HL-60 (cell line): ENCODE results near the gene TLR2.
"Not testable (repeated sequence)": the region's sequence is repeated elsewhere in the genome, so short reads cannot be mapped to it uniquely, and the experiment has no call there.

Experiments
- DNase-seq, 2 experiments: peaks; one replicate each; pipeline ENCODE4 v3.0.0-alpha.2; 2010 to 2020; ENCODE audit warnings: low read depth in 1 of 2, low spot score in 1 of 2
- H3K27ac ChIP-seq: fragments of 250-450 bp; sonication (Bioruptor Pico); replicated peaks from 2 replicates; pipeline ENCODE4 v1.5.1; 2020; ENCODE audit warnings: mild to moderate bottlenecking, moderate library complexity
- H3K27me3 ChIP-seq: fragments of 250-450 bp; sonication (Bioruptor Pico); 2 replicates; pipeline ENCODE4 v1.5.1; 2021; ENCODE audit warnings: mild to moderate bottlenecking, moderate library complexity; ENCODE audit not compliant: insufficient read depth, poor library complexity, severe bottlenecking
- H3K4me3 ChIP-seq: replicated peaks from 2 replicates; pipeline ENCODE4 v1.5.1; 2011; ENCODE audit warnings: mild to moderate bottlenecking, control low read depth, low read length; ENCODE audit not compliant: insufficient read depth
- GABPA ChIP-seq: IDR thresholded peaks from 2 replicates; pipeline ENCODE4 v1.6.1; 2012; ENCODE audit warnings: low read depth
- POLR2AphosphoS5 ChIP-seq: IDR thresholded peaks from 2 replicates; pipeline ENCODE4 v1.6.1; 2012; ENCODE audit warnings: low read depth
- SPI1 ChIP-seq: IDR thresholded peaks from 2 replicates; pipeline ENCODE4 v1.6.1; 2012; ENCODE audit warnings: low read depth, mild to moderate bottlenecking, borderline replicate concordance
- TF ChIP-seq, protein P1 (sequence below): IDR thresholded peaks from one replicate; pipeline ENCODE4 v1.5.1; 2011; ENCODE audit warnings: low read length, control low read depth, inconsistent platforms; ENCODE audit not compliant: insufficient read depth
- TF ChIP-seq, protein P2 (sequence below): IDR thresholded peaks from 2 replicates; pipeline ENCODE4 v1.6.1; 2012; ENCODE audit warnings: low read depth; ENCODE audit not compliant: insufficient replicate concordance

TLR2 gene

DNA sequence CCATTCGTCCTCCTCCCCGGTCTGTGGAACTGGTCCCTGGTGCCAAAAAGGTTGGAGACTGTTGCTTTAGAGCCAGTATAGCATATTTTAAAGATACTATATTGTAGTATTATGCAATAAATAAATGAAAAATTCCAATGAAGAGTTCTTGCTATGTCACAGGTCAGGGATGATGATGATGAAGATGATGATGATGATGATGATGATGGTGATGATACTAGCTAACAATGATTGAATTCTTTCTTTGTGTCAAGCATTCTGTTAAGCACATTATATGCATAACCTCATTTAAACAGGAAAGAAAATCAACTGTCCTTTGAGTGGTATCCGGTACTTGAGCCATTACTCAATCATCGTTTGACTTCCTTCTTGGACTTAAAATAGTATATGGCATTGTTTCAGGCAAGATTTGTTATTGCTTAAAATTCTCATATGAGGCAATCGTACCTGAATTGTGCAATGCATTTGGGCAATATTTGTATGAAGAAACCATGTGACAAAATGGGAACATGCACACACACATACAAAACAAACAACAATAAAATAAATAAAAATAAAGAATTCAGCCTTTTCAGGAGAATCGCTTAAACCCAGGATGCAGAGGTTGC, 22.8 kb upstream of the TLR2 start:
- Histone ChIP-seq H3K4me3 (no peak overlapping the region), H3K27ac (peak overlapping the region; percentile 68), H3K27me3 (no peaks in the 10 kb centered on the region)
- DNase-seq: peak; percentile 85 to 88
- TF ChIP-seq POLR2AphosphoS5 (peak; percentile 82; the same call in 1 of the 2 replicates), SPI1 (peak; percentile 82), GABPA (peak; percentile 57; the same call in 1 of the 2 replicates)
- TF ChIP-seq, protein P1, sequence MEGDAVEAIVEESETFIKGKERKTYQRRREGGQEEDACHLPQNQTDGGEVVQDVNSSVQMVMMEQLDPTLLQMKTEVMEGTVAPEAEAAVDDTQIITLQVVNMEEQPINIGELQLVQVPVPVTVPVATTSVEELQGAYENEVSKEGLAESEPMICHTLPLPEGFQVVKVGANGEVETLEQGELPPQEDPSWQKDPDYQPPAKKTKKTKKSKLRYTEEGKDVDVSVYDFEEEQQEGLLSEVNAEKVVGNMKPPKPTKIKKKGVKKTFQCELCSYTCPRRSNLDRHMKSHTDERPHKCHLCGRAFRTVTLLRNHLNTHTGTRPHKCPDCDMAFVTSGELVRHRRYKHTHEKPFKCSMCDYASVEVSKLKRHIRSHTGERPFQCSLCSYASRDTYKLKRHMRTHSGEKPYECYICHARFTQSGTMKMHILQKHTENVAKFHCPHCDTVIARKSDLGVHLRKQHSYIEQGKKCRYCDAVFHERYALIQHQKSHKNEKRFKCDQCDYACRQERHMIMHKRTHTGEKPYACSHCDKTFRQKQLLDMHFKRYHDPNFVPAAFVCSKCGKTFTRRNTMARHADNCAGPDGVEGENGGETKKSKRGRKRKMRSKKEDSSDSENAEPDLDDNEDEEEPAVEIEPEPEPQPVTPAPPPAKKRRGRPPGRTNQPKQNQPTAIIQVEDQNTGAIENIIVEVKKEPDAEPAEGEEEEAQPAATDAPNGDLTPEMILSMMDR: no peak
- TF ChIP-seq, protein P2, sequence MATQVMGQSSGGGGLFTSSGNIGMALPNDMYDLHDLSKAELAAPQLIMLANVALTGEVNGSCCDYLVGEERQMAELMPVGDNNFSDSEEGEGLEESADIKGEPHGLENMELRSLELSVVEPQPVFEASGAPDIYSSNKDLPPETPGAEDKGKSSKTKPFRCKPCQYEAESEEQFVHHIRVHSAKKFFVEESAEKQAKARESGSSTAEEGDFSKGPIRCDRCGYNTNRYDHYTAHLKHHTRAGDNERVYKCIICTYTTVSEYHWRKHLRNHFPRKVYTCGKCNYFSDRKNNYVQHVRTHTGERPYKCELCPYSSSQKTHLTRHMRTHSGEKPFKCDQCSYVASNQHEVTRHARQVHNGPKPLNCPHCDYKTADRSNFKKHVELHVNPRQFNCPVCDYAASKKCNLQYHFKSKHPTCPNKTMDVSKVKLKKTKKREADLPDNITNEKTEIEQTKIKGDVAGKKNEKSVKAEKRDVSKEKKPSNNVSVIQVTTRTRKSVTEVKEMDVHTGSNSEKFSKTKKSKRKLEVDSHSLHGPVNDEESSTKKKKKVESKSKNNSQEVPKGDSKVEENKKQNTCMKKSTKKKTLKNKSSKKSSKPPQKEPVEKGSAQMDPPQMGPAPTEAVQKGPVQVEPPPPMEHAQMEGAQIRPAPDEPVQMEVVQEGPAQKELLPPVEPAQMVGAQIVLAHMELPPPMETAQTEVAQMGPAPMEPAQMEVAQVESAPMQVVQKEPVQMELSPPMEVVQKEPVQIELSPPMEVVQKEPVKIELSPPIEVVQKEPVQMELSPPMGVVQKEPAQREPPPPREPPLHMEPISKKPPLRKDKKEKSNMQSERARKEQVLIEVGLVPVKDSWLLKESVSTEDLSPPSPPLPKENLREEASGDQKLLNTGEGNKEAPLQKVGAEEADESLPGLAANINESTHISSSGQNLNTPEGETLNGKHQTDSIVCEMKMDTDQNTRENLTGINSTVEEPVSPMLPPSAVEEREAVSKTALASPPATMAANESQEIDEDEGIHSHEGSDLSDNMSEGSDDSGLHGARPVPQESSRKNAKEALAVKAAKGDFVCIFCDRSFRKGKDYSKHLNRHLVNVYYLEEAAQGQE: no peak

DNA sequence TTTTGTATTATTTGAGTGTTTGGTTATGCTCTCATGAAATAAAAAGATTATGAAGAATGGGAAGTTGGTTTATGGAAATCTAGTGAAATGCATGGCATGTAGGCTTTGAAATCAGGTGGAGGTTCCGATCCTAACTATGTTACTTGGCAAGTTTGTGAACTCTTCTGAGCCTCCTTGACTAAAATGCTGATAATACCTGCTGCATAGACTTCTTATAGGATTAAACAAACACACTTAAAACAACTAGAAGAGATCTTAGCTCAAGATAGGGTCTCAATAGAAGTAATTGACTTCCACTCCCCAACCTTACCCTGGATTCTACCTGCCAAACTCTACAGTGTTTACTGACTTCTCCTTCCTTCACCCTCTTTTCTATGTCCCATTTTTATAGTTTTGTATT, 22.2 kb upstream of the TLR2 start:
- no peak for TF ChIP-seq POLR2AphosphoS5
- H3K27ac ChIP-seq: peak overlapping the region; percentile 68
- no peak for DNase-seq
- H3K27me3 ChIP-seq: no peaks in the 10 kb centered on the region
- H3K4me3 ChIP-seq: no peak overlapping the region

DNA sequence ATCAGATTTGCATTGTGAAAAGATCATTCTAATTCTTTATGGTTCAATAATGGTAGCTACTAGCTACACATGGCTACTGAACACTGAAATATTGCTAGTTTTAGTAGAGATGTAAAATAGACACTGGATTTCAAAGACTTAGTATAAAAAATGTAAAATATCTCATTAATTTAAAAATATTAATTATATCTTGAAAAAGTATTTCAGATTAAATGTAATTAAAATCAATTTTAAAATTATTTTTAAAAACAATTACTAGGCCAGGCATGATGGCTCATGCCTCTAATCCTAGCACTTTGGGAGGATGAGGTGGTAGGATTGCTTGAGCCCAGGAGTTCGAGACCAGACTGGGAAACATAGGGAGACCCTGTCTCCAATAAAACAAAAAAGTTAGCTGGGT, 20.4 kb upstream of the TLR2 start:
- TF ChIP-seq GABPA (no peak), POLR2AphosphoS5 (no peak), SPI1 (no peak)
- TF ChIP-seq, protein P2: no peak
- TF ChIP-seq, protein P1: no peak
- Histone ChIP-seq H3K27ac (no peak overlapping the region), H3K4me3 (no peak overlapping the region), H3K27me3 (no peaks in the 10 kb centered on the region)
- DNase-seq: no peak

DNA sequence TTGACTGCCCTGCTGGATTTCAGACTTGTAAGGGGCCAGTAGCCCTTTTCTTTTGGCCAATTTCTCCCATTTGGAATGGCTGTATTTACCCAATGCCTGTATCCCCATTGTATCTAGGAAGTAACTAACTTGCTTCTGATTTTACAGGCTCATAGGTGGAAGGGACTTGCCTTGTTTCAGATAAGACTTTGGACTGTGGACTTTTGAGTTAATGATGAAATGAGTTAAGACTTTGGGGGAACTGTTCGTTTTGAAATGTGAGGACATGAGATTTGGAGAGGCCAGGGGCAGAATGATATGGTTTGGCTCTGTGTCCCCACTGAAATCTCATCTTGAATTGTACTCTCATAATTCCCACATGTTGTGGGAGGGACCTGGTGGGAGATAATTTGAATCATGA, 17.6 kb upstream of the TLR2 start:
- H3K27me3 ChIP-seq, H3K27ac ChIP-seq, H3K4me3 ChIP-seq, DNase-seq: not testable (repeated sequence)

DNA sequence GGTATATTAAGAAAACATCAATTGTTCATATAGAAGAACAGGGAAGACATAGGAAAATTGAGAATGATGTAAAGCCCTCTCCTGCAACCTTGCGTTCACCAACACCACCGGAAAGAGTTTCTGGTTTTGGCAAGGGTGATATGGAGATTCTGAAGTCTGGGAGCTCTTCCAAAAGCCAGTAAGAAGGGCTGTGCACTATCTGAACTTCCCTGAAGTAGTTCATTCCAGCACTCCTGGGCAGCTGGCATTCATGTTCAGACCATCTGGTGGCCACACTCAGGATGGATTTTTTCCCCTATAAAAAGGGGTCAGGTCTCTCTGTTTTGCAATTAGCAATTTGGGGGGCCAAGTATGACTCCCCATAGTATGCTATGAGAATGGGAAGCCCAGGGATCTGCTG, 15.4 kb upstream of the TLR2 start:
- Histone ChIP-seq H3K4me3 (no peak overlapping the region), H3K27me3 (no peaks in the 10 kb centered on the region), H3K27ac (no peak overlapping the region)
- no peak for TF ChIP-seq POLR2AphosphoS5
- DNase-seq: no peak
